GM23338 (cell line): Measurements from ENCODE around the gene MAMLD1.

ENCODE experiments used
- CREB1 ChIP-seq: fragments of 250-450 bp; sonication (Bioruptor Pico); IDR thresholded peaks from 2 replicates; pipeline ENCODE4 v1.5.0; 2020; ENCODE audit warnings: low read depth, mild to moderate bottlenecking, moderate library complexity
- EZH2phosphoT487 ChIP-seq: fragments of 200-600 bp; sonication (generic); IDR thresholded peaks from one replicate; pipeline ENCODE4 v1.8.1; 2018; ENCODE audit warnings: antibody characterized with exemption; ENCODE audit not compliant: unreplicated experiment
- POLR2AphosphoS5 ChIP-seq: IDR thresholded peaks from 2 replicates; pipeline ENCODE4 v1.6.1; 2016; ENCODE audit warnings: antibody characterized with exemption, low read depth
- TF ChIP-seq, protein P1 (sequence below), 2 experiments: fragments of 200-600 bp in 1 of 2; sonication (generic) in 1 of 2; conservative IDR thresholded peaks; 2 replicates each; pipeline versions ENCODE4 v1.5.1 to v1.6.1; 2016 to 2017; ENCODE audit warnings: antibody characterized with exemption in 2 of 2, low read depth in 2 of 2, mild to moderate bottlenecking in 2 of 2, moderate library complexity in 1 of 2

DNA sequence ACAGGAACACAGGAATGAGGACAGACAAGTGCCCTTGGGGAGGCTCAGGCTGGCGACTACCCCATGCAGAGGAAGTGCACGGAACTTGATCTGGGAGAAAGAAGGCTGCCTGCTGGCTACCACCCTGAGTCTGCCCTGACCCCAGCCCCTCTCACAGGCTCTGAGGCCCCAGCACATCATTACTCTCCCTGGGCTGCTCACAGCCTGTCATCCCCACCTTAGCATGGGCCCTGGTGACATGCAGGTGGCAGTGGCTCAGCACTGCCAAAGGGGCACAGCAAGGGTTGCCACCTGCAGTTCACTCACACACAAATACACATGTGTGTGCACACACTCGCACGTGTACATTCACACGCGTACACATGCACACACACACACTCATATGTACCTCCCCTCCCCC lies 26.1 kb upstream of the MAMLD1 start:
- TF ChIP-seq, protein P1, sequence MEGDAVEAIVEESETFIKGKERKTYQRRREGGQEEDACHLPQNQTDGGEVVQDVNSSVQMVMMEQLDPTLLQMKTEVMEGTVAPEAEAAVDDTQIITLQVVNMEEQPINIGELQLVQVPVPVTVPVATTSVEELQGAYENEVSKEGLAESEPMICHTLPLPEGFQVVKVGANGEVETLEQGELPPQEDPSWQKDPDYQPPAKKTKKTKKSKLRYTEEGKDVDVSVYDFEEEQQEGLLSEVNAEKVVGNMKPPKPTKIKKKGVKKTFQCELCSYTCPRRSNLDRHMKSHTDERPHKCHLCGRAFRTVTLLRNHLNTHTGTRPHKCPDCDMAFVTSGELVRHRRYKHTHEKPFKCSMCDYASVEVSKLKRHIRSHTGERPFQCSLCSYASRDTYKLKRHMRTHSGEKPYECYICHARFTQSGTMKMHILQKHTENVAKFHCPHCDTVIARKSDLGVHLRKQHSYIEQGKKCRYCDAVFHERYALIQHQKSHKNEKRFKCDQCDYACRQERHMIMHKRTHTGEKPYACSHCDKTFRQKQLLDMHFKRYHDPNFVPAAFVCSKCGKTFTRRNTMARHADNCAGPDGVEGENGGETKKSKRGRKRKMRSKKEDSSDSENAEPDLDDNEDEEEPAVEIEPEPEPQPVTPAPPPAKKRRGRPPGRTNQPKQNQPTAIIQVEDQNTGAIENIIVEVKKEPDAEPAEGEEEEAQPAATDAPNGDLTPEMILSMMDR (conservative IDR thresholded peaks at IDR 0.05; ENCODE audit: low read depth in 2 of 2), result no peak
- TF ChIP-seq POLR2AphosphoS5 (no peak), CREB1 (CRISPR knock-in tag) (no peak), EZH2phosphoT487 (no peak)
